Activated naive CD4-positive, alpha-beta T cell treated with anti-CD3 and anti-CD28 coated beads, Interleukin-2, amount 50 U/mL, for 24 hours (primary cell): ENCODE results near the gene SH3BP5L.

Experiments used
- H3K27ac Mint-ChIP-seq: one replicate; pipeline ENCODE4 v1.8.0; 2021; ENCODE audit warnings: mild to moderate bottlenecking, mixed read lengths
- H3K27me3 Mint-ChIP-seq: one replicate; pipeline ENCODE4 v1.8.0; 2021; ENCODE audit warnings: mixed read lengths
- H3K36me3 Mint-ChIP-seq: one replicate; pipeline ENCODE4 v1.8.0; 2021; ENCODE audit warnings: mixed read lengths
- H3K4me1 Mint-ChIP-seq: one replicate; pipeline ENCODE4 v1.8.0; 2021; ENCODE audit warnings: mixed read lengths
- H3K4me3 Mint-ChIP-seq: one replicate; pipeline ENCODE4 v1.8.0; 2021; ENCODE audit warnings: mild to moderate bottlenecking, mixed read lengths
- H3K9me3 Mint-ChIP-seq: one replicate; pipeline ENCODE4 v1.8.0; 2021; ENCODE audit warnings: mixed read lengths

The SH3BP5L gene

DNA sequence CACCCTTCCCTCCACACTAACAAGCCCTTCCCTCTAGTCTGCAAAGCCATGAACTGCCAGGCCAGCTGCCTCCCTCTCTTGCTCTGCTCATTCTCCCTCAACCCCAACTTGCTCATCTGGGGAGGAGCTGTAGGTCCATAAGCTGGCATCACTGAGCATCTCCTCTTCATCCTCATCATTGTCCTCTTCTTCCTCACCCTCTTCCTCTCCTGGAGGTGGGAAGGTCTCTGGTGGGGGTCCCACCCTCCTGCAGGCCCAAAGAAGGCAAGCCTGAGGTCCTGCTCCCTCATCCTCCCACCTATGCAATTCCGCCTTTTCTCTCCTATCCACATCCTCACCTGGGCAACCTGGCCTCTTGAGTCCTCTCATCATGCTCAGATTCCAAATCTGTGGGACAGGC lies 30.5 kb upstream of the SH3BP5L start:
- peaks cover 2% of the 10 kb centered on the region for H3K36me3 Mint-ChIP-seq
- H3K4me3 Mint-ChIP-seq, result peak overlapping the region; percentile 93
- peak overlapping the region; percentile 56 for H3K27ac Mint-ChIP-seq
- no peaks in the 10 kb centered on the region for H3K27me3 Mint-ChIP-seq
- H3K4me1 Mint-ChIP-seq, result peaks cover 27% of the 10 kb centered on the region
- H3K9me3 Mint-ChIP-seq, result no peaks in the 10 kb centered on the region

GRCh38 chr1:248855580-248855979 lies 29.9 kb upstream of the SH3BP5L start:
- H3K36me3 Mint-ChIP-seq, result peaks cover 2% of the 10 kb centered on the region
- no peak overlapping the region for H3K27ac Mint-ChIP-seq
- H3K27me3 Mint-ChIP-seq, result no peaks in the 10 kb centered on the region
- no peaks in the 10 kb centered on the region for H3K9me3 Mint-ChIP-seq
- H3K4me1 Mint-ChIP-seq, result peaks cover 27% of the 10 kb centered on the region
- H3K4me3 Mint-ChIP-seq, result no peak overlapping the region

DNA sequence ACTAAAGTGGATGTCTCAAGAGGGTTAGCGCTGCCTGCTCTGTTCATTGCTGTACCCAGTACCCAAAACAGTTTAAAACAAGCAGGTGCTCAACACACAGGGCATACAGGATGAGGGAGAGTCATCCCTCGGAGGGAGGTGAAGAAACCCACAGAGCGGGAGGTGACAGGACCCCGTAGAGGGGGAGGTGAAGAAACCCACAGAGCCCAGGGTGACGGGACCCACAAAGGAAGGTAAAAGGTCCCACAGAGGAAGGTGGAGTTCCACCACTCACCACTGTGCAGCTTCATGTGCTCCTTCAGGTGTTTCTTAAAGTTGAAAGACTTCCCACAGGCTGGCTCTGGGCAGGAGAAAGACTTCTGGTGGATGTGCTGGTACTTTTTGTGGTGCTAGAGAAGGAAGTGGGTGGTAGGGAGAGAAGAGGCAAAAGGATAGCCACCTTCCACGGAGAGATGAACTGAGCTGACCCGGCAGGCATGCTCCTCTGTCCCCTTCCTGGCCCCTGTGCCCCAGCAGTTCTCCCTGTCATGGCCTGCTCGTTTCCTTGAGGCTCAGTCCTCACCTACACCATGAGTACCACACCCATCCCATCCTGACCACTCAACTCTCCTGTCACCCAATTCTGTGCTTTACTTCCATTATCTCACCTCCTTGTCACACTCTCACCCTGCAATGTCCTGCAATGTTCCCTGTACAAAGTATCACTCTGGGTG lies 28.1 kb upstream of the SH3BP5L start:
- Mint-ChIP-seq H3K4me3 (no peak overlapping the region), H3K4me1 (peaks cover 17% of the 10 kb centered on the region), H3K9me3 (no peaks in the 10 kb centered on the region), H3K36me3 (peaks cover 4% of the 10 kb centered on the region), H3K27me3 (no peaks in the 10 kb centered on the region), H3K27ac (no peak overlapping the region)

GRCh38 chr1:248852481-248853405 lies 27.0 kb upstream of the SH3BP5L start:
- Mint-ChIP-seq H3K9me3 (no peaks in the 10 kb centered on the region), H3K27me3 (no peaks in the 10 kb centered on the region), H3K4me1 (peaks cover 14% of the 10 kb centered on the region), H3K27ac (no peak overlapping the region), H3K4me3 (no peak overlapping the region), H3K36me3 (peaks cover 5% of the 10 kb centered on the region)

DNA sequence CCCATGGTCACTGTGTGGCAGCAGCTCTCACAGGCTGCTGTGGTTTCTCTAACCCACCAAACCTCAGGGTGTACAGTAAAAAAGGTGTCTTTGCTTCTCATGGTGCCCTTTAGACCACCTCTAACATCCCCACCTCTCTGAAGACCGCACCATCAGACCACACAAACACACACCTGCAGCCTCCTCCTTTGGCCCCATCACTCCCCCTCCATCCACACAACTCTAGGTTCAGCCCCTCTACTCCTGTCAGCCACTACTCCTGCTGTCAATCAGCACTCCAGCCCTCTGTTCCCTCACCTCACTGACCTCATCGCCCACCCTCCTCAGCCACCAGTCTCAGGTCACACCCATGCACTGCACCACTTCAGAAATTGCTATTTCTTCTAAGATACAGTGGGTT lies 25.7 kb upstream of the SH3BP5L start:
- Mint-ChIP-seq H3K27me3 (no peaks in the 10 kb centered on the region), H3K36me3 (peaks cover 5% of the 10 kb centered on the region), H3K9me3 (no peaks in the 10 kb centered on the region), H3K4me1 (peaks cover 5% of the 10 kb centered on the region), H3K27ac (no peak overlapping the region), H3K4me3 (no peak overlapping the region)

- Mint-ChIP-seq H3K27ac (no peak overlapping the region), H3K27me3 (no peaks in the 10 kb centered on the region), H3K36me3 (peaks cover 5% of the 10 kb centered on the region), H3K4me1 (no peaks in the 10 kb centered on the region), H3K4me3 (no peak overlapping the region), H3K9me3 (no peaks in the 10 kb centered on the region)
These were observed 25.0 kb upstream of the SH3BP5L start for GRCh38 chr1:248850536-248851251.

- H3K4me1 Mint-ChIP-seq, result no peaks in the 10 kb centered on the region
- H3K4me3 Mint-ChIP-seq, result no peak overlapping the region
- no peaks in the 10 kb centered on the region for H3K9me3 Mint-ChIP-seq
- H3K27me3 Mint-ChIP-seq, result no peaks in the 10 kb centered on the region
- peak overlapping the region; percentile 18 for H3K27ac Mint-ChIP-seq
- H3K36me3 Mint-ChIP-seq, result peaks cover 4% of the 10 kb centered on the region
These were observed 24.4 kb upstream of the SH3BP5L start for GRCh38 chr1:248850124-248850523.

DNA sequence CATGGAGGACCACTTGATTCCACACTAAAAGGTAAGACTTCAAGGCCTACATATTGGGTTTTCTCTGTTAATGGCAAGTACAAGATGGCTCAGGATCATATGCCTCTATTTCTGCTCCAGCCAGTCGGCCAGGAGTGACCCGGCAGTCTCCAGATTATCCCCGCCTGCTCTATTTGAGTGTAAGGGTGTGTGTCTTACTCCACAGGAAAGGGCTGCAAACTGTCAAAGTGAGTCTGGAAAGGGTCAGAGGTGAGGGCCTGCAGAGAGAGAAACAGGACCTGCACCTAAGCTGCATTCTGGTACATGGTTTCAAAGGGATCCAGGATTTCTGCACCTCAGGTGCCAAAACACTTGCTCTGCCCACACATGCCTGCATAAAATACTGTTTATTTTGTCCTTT lies 23.9 kb upstream of the SH3BP5L start:
- no peaks in the 10 kb centered on the region for H3K4me1 Mint-ChIP-seq
- peaks cover 4% of the 10 kb centered on the region for H3K36me3 Mint-ChIP-seq
- H3K9me3 Mint-ChIP-seq, result no peaks in the 10 kb centered on the region
- H3K27me3 Mint-ChIP-seq, result no peaks in the 10 kb centered on the region
- no peak overlapping the region for H3K27ac Mint-ChIP-seq
- H3K4me3 Mint-ChIP-seq, result no peak overlapping the region

DNA sequence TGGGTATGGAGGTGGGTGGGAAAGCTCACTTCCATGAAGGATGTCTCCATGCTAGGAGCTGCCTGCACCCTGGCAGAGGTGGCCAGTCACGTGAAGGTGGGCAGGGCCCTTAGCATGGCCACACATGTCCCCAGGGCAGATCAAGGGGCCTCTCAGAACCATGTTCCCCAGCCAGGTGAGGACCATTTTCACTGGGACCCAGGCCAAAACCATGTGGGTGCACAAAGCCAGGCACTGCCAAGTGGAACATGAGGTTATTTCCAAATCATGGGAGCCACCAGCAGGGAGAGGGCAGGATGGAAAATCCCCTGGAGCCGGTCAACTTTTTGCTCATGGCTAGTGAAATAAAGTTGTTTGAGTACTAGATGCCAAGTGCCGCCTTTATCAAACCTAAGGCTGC lies 23.4 kb upstream of the SH3BP5L start:
- Mint-ChIP-seq H3K4me3 (no peak overlapping the region), H3K4me1 (no peaks in the 10 kb centered on the region), H3K27ac (no peak overlapping the region), H3K36me3 (peaks cover 4% of the 10 kb centered on the region), H3K9me3 (no peaks in the 10 kb centered on the region), H3K27me3 (no peaks in the 10 kb centered on the region)

DNA sequence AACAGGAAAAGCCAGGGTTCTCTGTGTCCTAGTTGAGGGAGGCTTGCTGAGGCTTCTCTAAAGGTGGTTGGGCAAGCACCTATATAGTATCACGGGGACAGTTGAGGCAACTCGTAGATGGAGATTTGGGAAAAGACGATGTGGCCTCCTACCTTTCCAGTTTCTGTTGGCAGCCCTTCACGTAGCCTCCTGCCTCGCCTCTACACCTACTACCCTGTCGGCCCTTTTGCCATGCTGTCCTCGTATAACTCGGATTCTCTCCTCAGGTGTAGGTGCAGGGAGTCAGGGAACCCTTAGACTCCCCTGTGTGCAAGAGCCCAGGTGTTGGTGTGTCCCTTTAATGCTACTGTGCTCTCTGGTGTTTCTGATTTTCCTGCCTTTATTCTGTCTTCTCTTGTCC lies 22.9 kb upstream of the SH3BP5L start:
- no peak overlapping the region for H3K27ac Mint-ChIP-seq

DNA sequence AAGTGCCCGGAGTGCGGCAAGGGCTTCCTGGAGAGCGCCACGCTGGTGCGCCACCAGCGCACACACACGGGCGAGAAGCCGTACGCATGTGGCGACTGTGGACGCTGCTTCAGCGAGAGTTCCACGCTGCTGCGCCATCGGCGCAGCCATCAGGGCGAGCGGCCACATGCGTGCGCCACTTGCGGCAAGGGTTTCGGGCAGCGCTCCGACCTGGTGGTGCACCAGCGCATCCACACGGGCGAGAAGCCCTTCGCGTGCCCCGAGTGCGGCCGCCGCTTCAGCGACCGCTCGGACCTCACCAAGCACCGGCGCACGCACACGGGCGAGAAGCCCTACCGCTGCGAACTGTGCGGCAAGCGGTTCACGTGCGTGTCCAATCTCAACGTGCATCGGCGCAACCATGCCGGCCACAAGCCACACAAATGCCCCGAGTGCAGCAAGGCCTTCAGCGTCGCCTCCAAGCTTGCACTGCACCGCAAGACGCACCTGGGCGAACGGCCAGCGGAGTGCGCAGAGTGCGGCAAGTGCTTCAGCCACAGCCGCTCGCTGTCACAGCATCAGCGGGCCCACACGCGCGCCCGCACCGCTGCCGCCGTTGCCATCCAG lies 22.3 kb upstream of the SH3BP5L start:
- Mint-ChIP-seq H3K4me1 (no peaks in the 10 kb centered on the region), H3K9me3 (no peaks in the 10 kb centered on the region), H3K27ac (no peak overlapping the region), H3K36me3 (peaks cover 4% of the 10 kb centered on the region), H3K4me3 (no peak overlapping the region), H3K27me3 (no peaks in the 10 kb centered on the region)

More for the DNA sequence above, 22.9 kb upstream of the SH3BP5L start:
- peaks cover 4% of the 10 kb centered on the region for H3K36me3 Mint-ChIP-seq
- no peaks in the 10 kb centered on the region for H3K27me3 Mint-ChIP-seq
- no peak overlapping the region for H3K4me3 Mint-ChIP-seq
- no peaks in the 10 kb centered on the region for H3K4me1 Mint-ChIP-seq
- H3K9me3 Mint-ChIP-seq, result no peaks in the 10 kb centered on the region

DNA sequence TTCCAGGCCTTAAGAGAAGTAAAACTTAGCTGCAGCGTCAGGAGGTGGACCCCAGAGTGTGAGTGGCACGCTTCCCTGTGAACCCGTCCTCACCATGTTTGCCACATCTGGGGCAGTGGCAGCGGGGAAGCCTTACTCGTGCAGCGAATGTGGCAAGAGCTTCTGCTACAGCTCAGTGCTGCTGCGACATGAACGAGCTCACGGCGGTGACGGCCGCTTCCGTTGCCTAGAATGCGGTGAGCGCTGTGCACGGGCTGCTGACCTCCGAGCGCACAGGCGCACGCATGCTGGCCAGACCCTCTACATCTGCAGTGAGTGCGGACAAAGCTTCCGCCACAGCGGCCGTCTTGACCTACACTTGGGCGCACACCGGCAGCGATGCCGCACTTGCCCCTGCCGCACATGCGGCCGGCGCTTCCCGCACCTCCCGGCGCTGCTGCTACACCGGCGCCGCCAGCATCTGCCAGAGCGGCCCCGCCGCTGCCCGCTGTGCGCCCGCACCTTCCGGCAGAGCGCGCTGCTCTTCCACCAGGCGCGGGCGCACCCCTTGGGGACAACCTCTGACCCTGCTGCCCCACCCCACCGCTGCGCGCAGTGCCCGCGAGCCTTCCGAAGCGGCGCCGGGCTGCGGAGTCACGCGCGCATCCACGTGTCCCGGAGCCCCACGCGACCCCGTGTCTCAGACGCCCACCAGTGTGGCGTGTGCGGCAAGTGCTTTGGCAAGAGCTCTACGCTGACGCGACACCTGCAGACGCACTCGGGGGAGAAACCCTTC lies 21.7 kb upstream of the SH3BP5L start:
- peaks cover 4% of the 10 kb centered on the region for H3K36me3 Mint-ChIP-seq
- no peaks in the 10 kb centered on the region for H3K27me3 Mint-ChIP-seq
- H3K9me3 Mint-ChIP-seq, result no peaks in the 10 kb centered on the region
- H3K4me3 Mint-ChIP-seq, result no peak overlapping the region
- peaks cover under 1% of the 10 kb centered on the region for H3K4me1 Mint-ChIP-seq
- H3K27ac Mint-ChIP-seq, result no peak overlapping the region

DNA sequence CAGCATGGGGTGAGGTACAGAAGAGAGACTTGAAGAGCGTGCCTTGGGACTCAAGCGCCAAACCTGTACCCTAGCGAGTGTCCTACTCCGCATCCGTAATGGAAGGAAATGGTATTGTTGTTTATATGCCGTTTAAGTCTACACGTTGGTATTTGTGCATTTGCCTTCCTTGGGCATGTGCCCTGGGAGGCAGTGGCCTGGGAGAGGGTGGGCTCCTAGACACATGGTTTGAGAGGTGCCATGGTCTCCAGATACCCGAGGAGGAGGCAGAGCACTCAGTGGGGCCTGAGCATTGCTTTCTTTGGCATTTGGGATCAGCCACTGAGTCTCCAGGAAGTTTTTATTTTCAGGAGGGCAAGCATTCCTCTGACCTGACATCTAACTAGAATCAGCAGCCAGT lies 18.8 kb upstream of the SH3BP5L start:
- Mint-ChIP-seq H3K27ac (no peak overlapping the region), H3K27me3 (no peaks in the 10 kb centered on the region), H3K9me3 (no peaks in the 10 kb centered on the region), H3K36me3 (peaks cover 4% of the 10 kb centered on the region), H3K4me1 (peaks cover 28% of the 10 kb centered on the region), H3K4me3 (no peak overlapping the region)

DNA sequence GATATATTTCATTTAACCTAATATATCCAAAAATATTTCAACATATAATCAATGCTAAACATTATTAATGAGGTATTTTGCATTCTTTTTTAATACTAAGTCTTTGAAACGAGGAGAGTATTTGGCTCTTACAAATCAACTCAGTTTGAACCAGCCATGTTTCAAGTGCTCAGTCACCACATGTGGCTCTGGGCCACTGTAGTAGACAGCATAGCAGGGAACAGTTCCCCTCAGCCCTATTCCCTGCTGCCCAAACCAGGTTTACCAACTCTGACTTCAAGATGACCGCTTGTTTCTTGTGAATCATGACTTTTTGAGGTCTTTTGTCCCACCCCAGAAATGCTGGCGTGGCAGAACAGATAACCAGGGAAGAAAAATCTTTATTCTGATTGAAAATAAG lies 18.0 kb upstream of the SH3BP5L start:
- Mint-ChIP-seq H3K27me3 (no peaks in the 10 kb centered on the region), H3K36me3 (no peaks in the 10 kb centered on the region), H3K27ac (no peak overlapping the region), H3K9me3 (no peaks in the 10 kb centered on the region), H3K4me3 (no peak overlapping the region), H3K4me1 (peaks cover 35% of the 10 kb centered on the region)
